Cardiac atrium fibroblast (primary cell): ENCODE measurements around the gene CAPN13. TPM values are rescaled to one million over a fixed set of nuclear protein-coding genes. Genes with fewer than 3 reads are reported as not detected.

Source experiments
- total RNA-seq: library from RNA; depleted of rRNA; stranded (reverse); fragments of >200 nt; gene quantifications from 2 replicates; pipeline ENCODE4 v1.2.3, GENCODE V29; 2015

Gene CAPN13, protein sequence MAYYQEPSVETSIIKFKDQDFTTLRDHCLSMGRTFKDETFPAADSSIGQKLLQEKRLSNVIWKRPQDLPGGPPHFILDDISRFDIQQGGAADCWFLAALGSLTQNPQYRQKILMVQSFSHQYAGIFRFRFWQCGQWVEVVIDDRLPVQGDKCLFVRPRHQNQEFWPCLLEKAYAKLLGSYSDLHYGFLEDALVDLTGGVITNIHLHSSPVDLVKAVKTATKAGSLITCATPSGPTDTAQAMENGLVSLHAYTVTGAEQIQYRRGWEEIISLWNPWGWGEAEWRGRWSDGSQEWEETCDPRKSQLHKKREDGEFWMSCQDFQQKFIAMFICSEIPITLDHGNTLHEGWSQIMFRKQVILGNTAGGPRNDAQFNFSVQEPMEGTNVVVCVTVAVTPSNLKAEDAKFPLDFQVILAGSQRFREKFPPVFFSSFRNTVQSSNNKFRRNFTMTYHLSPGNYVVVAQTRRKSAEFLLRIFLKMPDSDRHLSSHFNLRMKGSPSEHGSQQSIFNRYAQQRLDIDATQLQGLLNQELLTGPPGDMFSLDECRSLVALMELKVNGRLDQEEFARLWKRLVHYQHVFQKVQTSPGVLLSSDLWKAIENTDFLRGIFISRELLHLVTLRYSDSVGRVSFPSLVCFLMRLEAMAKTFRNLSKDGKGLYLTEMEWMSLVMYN
- total RNA-seq = not detected in 2 replicates

GRCh38 chr2:30807249-30807648 lies at the start of gene CAPN13:
CAPN13 (minus strand) TSS chr2:30807446; CDS start chr2:30787325, 20,121 bp downstream.

